ENCODE measurements around the gene MRNIP. TPM values are rescaled to one million over a fixed set of nuclear protein-coding genes. Genes with fewer than 3 reads are reported as not detected.

MRNIP gene
- total RNA-seq, 1 experiment from 2014 or later: 31.1 TPM

GRCh38 chr5:179817890-179818745 lies 40.5 kb downstream of the MRNIP start:
- Histone ChIP-seq H3T11ph (ENCODE audit: low read length) (no peak overlapping the region), H3K79me1 (ENCODE audit: insufficient read depth, low read depth, low read length, poor library complexity, severe bottlenecking) (peaks cover 10% of the 10 kb centered on the region), H3K56ac (ENCODE audit: insufficient read length, low read depth, low read length) (no peak overlapping the region), H3K23me2 (ENCODE audit: insufficient read length, low read depth, low read length, poor library complexity, severe bottlenecking) (peaks cover 16% of the 10 kb centered on the region), H2AFZ (ENCODE audit: low read length) (no peak overlapping the region), H3K79me2 (ENCODE audit: insufficient read depth, low read length) (peaks cover 9% of the 10 kb centered on the region; the same call in 1 of the 2 replicates), H3K18ac (ENCODE audit: insufficient read length, low read depth, low read length) (peak overlapping the region; percentile 53), H3K27ac (ENCODE audit: insufficient read length, low read depth, low read length) (no peak overlapping the region), H4K5ac (ENCODE audit: insufficient read length, low read depth, low read length) (no peak overlapping the region), H2BK20ac (ENCODE audit: low read depth, low read length, poor library complexity, severe bottlenecking) (no peak overlapping the region), H3K4me1 (ENCODE audit: insufficient read depth, low read length) (peaks cover 3% of the 10 kb centered on the region; the same call in 1 of the 2 replicates), H4K91ac (ENCODE audit: insufficient read length, low read depth, low read length) (no peak overlapping the region), H3K23ac (ENCODE audit: insufficient read length, low read depth, low read length) (no peak overlapping the region), H4K8ac (replicated peaks; ENCODE audit: insufficient read length, low read depth, low read length) (no peak overlapping the region), H3K4ac (ENCODE audit: low read depth, low read length) (no peak overlapping the region), H3K9ac (ENCODE audit: extremely low read depth, insufficient read length, low read length) (no peak overlapping the region), H3K27me3 (ENCODE audit: insufficient read depth, low read length) (no peaks in the 10 kb centered on the region), H2BK120ac (ENCODE audit: low read depth, low read length, poor library complexity, severe bottlenecking) (no peak overlapping the region), H2BK12ac (ENCODE audit: insufficient read length, low read depth, low read length) (no peak overlapping the region), H3K9me3 (ENCODE audit: control insufficient read depth, low read depth, low read length) (no peaks in the 10 kb centered on the region), H2AK5ac (ENCODE audit: insufficient read length, low read length) (no peak overlapping the region), H2BK15ac (ENCODE audit: low read depth, low read length) (no peak overlapping the region), H4K20me1 (ENCODE audit: control insufficient read depth, insufficient read depth, insufficient read length) (no peaks in the 10 kb centered on the region), H2BK5ac (ENCODE audit: insufficient read length, low read length) (no peak overlapping the region), H3K4me2 (ENCODE audit: insufficient read depth, insufficient read length, low read length) (peak overlapping the region; percentile 23), H3K14ac (ENCODE audit: insufficient read depth, low read length) (no peak overlapping the region)
- Mint-ChIP-seq H3K4me3 (peak overlapping the region; percentile 54 to 73), H3K36me3 (ENCODE audit: insufficient read depth in 1 of 3, low read depth in 3 of 3) (peaks cover 3 to 23% (median 15%) of the 10 kb centered on the region in 3 experiments), H3K9me3 (no peaks in the 10 kb centered on the region; a peak in 2 of 5 replicates), H3K27me3 (ENCODE audit: low read depth) (peaks cover 13% of the 10 kb centered on the region), H3K4me1 (peaks cover 44 to 45% of the 10 kb centered on the region in 2 experiments), H3K27ac (peak overlapping the region in 1 of 3 experiments; percentile 44; a peak in 1 of 7 replicates)
- TF ChIP-seq CTCF (conservative IDR thresholded peaks at IDR 0.05): no peak
- no CpG with 5 or more reads among the region's 14 CpGs for WGBS (ENCODE audit: extremely low coverage, insufficient read length, low lambda C conversion rate)
- DNase-seq: no peak

Measured in H9 (cell line).